CD8-positive, alpha-beta memory T cell (primary cell): Measurements from ENCODE around the gene DZIP3. TPM values are rescaled to one million over a fixed set of nuclear protein-coding genes. Genes with fewer than 3 reads are reported as not detected.
A peak's percentile ranks its signal among the peaks of the same experiment; 100 is the strongest.

Experiments
- CTCF ChIA-PET: fragments of 350-600 bp; sonication (Branson Sonifier 250); formaldehyde crosslinking; loops from one replicate; lab custom pipeline; 2021; ENCODE audit warnings: antibody characterized with exemption; lab: Charles Lee
- POLR2A ChIA-PET: fragments of 350-600 bp; sonication (Branson Sonifier 250); formaldehyde crosslinking; loops from one replicate; lab custom pipeline; 2021; ENCODE audit warnings: antibody characterized with exemption; lab: Charles Lee
- DNase-seq, 5 donors: peaks; one replicate each; pipeline versions ENCODE4 v3.0.0 to v3.0.0-alpha.2; 2020 to 2022; ENCODE audit warnings: mixed read lengths in 1 of 5
- H3K27ac ChIP-seq: one replicate; pipeline ENCODE4 v1.7.0; 2013; ENCODE audit warnings: low read depth, mild to moderate bottlenecking, low read length, moderate library complexity
- H3K27me3 ChIP-seq: 2 replicates; pipeline ENCODE4 v1.7.0; 2013; ENCODE audit warnings: low read length, mild to moderate bottlenecking; ENCODE audit not compliant: insufficient read depth, poor library complexity, severe bottlenecking
- H3K36me3 ChIP-seq: 2 replicates; pipeline ENCODE4 v1.7.0; 2013; ENCODE audit warnings: mild to moderate bottlenecking, low read length, moderate library complexity; ENCODE audit not compliant: insufficient read depth
- H3K4me1 ChIP-seq: 2 replicates; pipeline ENCODE4 v1.7.0; 2013; ENCODE audit warnings: mild to moderate bottlenecking, low read length, moderate library complexity; ENCODE audit not compliant: insufficient read depth
- H3K4me3 ChIP-seq: 2 replicates; pipeline ENCODE4 v1.7.0; 2013; ENCODE audit warnings: mild to moderate bottlenecking, low read length
- H3K9me3 ChIP-seq: 2 replicates; pipeline ENCODE4 v1.7.0; 2013; ENCODE audit warnings: mild to moderate bottlenecking, low read length
- H3K27ac Mint-ChIP-seq, 8 donors: one replicate each; pipeline ENCODE4 v1.8.0; 2020 to 2021; ENCODE audit warnings: mixed read lengths in 8 of 8, mild to moderate bottlenecking in 6 of 8, inconsistent platforms in 3 of 8, moderate library complexity in 3 of 8
- H3K27me3 Mint-ChIP-seq, 2 donors: one replicate each; pipeline ENCODE4 v1.8.0; 2020 to 2021; ENCODE audit warnings: mixed read lengths in 2 of 2, mild to moderate bottlenecking in 1 of 2, moderate library complexity in 1 of 2
- H3K36me3 Mint-ChIP-seq, 3 donors: one replicate each; pipeline ENCODE4 v1.8.0; 2020 to 2021; ENCODE audit warnings: mixed read lengths in 3 of 3, inconsistent platforms in 1 of 3, mild to moderate bottlenecking in 1 of 3
- H3K4me1 Mint-ChIP-seq, 3 donors: one replicate each; pipeline ENCODE4 v1.8.0; 2020 to 2021; ENCODE audit warnings: mixed read lengths in 3 of 3, inconsistent platforms in 1 of 3, mild to moderate bottlenecking in 1 of 3
- H3K4me3 Mint-ChIP-seq, 7 donors: one replicate each; pipeline ENCODE4 v1.8.0; 2020 to 2021; ENCODE audit warnings: mixed read lengths in 7 of 7, mild to moderate bottlenecking in 6 of 7, moderate library complexity in 4 of 7, inconsistent platforms in 2 of 7
- H3K9me3 Mint-ChIP-seq, 5 donors: one replicate each; pipeline ENCODE4 v1.8.0; 2020 to 2022; ENCODE audit warnings: mixed read lengths in 5 of 5, mild to moderate bottlenecking in 3 of 5, moderate library complexity in 2 of 5, inconsistent platforms in 1 of 5
- polyA plus RNA-seq: library from polyadenylated mRNA; unstranded; fragments of 300-500 nt; fragmentation: Illumina TruSeq; gene quantifications from one replicate; pipeline ENCODE4 v1.2.3, GENCODE V29; 2021
- total RNA-seq, 2 experiments: library from RNA; stranded (reverse); gene quantifications; one replicate each; pipeline ENCODE4 v1.2.3, GENCODE V29; 2021

The DZIP3 gene
- total and polyA plus RNA-seq, 3 experiments from 2014 or later: 8.6 to 14.3 (median 10.5) TPM

DNA sequence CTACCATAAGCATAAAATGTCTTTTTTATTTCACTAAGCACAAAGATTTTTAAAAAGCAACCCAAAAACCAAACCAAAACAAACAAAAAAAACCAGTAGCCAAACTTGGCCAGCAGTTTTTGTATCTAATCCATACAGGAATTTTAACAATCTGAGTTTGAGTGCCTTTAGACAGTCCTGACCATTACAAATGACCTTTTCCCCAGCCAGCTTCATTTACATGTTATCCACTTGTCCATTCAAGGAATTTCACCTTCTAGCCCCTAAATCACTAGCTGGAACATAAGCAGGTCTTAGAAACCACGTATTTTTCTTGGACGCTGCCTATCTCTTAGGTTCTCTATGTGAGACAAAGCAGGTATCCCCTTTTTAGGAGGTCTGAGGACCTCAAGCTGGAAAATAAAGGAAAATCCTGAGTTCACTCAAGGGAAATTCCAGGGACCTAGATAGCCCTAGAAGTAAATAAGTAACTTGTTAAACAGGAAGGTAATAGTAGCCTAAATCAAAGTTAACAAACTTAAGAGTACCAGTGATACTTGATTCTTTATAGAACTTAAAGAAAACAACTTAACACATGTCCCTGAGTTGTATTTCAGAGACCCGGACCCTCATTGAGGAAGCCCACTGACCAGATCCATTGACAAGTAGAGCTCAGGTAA is 34.5 kb upstream of the DZIP3 start:
- H3K36me3 ChIP-seq: no peaks in the 10 kb centered on the region

DNA sequence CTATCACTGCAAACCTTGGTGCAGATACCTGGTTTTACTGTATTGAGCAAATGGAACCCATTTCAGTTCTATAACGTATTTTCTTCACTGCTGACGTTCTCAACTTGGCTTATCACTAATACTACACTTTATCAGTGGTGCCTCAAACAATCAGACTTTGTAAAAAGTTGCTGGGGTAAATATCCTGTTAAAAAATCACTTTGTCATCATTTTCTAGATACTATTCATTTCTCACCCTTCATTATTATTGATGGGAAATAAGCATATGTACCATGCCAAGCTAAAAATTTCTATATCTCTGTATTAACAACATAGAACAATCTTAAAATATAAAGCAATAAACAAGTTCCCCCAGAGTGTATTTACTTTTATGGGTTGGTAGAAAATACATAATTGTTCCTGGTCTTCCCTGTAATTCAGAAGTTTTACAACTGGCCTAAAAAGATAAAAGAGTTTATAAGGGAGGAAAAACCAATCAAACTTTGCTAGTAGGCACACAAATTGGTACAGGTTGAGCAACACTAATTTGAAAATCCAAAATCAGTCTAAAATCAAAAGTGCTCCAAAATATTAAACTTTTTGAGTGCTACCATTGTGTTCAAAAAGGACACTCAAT is 33.4 kb upstream of the DZIP3 start:
- peaks cover 0 to 12% (median 3%) of the 10 kb centered on the region in 3 donors for H3K36me3 Mint-ChIP-seq
- DNase-seq: no peak
- no peak overlapping the region for H3K27ac Mint-ChIP-seq
- H3K4me1 Mint-ChIP-seq: peaks cover 9 to 14% (median 11%) of the 10 kb centered on the region in 3 donors
- no peaks in the 10 kb centered on the region for H3K27me3 ChIP-seq
- no peaks in the 10 kb centered on the region for H3K9me3 ChIP-seq
- H3K4me1 ChIP-seq: no peaks in the 10 kb centered on the region
- ChIA-PET CTCF (interaction anchor here (0.6 kb wide), 1 partner anchor 14 kb away, joined by 3 read pairs; no protein-coding TSS in a partner anchor), POLR2A (no interaction called here)
- no peaks in the 10 kb centered on the region for H3K9me3 Mint-ChIP-seq
- no peaks in the 10 kb centered on the region for H3K36me3 ChIP-seq
- no peak overlapping the region for H3K27ac ChIP-seq
- no peak overlapping the region for H3K4me3 Mint-ChIP-seq
- H3K27me3 Mint-ChIP-seq: no peaks in the 10 kb centered on the region
- no peak overlapping the region for H3K4me3 ChIP-seq

More for the DNA sequence above, 34.5 kb upstream of the DZIP3 start:
- Mint-ChIP-seq H3K9me3 (no peaks in the 10 kb centered on the region), H3K27ac (peak overlapping the region in 1 of 8 donors; percentile 48), H3K4me3 (no peak overlapping the region), H3K4me1 (peaks cover 9 to 14% (median 11%) of the 10 kb centered on the region in 3 donors), H3K27me3 (no peaks in the 10 kb centered on the region), H3K36me3 (peaks cover 0 to 9% (median 0%) of the 10 kb centered on the region in 3 donors)
- no peaks in the 10 kb centered on the region for H3K4me1 ChIP-seq
- H3K4me3 ChIP-seq: no peak overlapping the region
- no peak for DNase-seq
- H3K27me3 ChIP-seq: no peaks in the 10 kb centered on the region
- POLR2A ChIA-PET: no interaction called here
- no peaks in the 10 kb centered on the region for H3K9me3 ChIP-seq
- H3K27ac ChIP-seq: no peak overlapping the region
- CTCF ChIA-PET: no interaction called here

DNA sequence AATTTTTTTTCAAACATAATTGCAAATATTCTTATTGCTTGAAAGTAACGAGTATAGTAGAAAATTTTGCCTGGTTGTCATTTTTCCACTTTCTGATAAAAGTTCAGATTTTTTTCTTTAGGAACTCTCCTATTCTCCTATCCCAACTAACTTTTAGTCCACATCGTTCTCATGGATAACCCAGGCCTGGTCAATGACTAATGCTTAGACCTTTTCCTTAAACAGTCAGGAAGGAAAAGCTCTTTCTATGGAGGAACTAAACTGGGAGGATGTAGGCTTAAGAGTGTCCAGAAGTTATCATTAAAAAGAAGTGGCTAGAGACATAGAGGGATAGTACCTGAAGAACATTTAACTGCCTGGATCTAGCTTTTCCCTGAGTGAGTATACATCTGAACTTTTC is 27.0 kb upstream of the DZIP3 start:
- Histone ChIP-seq H3K36me3 (no peaks in the 10 kb centered on the region), H3K4me3 (no peak overlapping the region), H3K9me3 (no peaks in the 10 kb centered on the region), H3K27me3 (no peaks in the 10 kb centered on the region), H3K27ac (no peak overlapping the region), H3K4me1 (no peaks in the 10 kb centered on the region)
- Mint-ChIP-seq H3K36me3 (peaks cover 0 to 12% (median 8%) of the 10 kb centered on the region in 3 donors), H3K4me1 (peaks cover 0 to 13% (median 11%) of the 10 kb centered on the region in 3 donors), H3K27ac (peak overlapping the region in 1 of 8 donors; percentile 16), H3K9me3 (no peaks in the 10 kb centered on the region), H3K4me3 (no peak overlapping the region), H3K27me3 (no peaks in the 10 kb centered on the region)
- DNase-seq: no peak
- ChIA-PET POLR2A (no interaction called here), CTCF (interaction anchor here (1.0 kb wide), 1 partner anchor 10 kb away, joined by 3 read pairs; no protein-coding TSS in a partner anchor)

DNA sequence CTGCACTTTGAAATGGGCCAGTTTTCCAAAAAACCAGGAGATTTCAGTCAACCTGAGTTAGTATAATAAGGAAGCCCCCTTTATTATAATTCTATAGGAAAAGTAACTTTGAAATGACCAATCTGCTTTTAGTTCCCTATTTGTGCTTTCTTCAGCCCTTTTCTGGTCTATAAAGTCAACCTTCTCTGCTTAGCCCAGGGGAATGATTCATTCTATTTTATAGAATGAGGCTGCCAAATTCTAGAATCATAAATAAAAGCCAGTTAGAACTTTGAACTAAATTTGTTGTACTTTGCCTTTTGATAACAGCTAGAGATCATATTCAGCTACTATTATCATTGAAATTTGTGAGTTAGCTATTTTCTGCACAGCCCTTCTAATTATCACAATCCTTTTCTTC is 25.0 kb upstream of the DZIP3 start:
- H3K36me3 Mint-ChIP-seq: peaks cover 0 to 10% (median 4%) of the 10 kb centered on the region in 3 donors
- no peaks in the 10 kb centered on the region for H3K9me3 ChIP-seq
- H3K27ac Mint-ChIP-seq: peak overlapping the region in 1 of 8 donors; percentile 19
- ChIA-PET POLR2A (interaction anchor here (1.1 kb wide), 1 partner anchor 25 kb away, joined by 3 read pairs; the partner anchor contains the start of genes CIP2A and DZIP3), CTCF (no interaction called here)
- H3K36me3 ChIP-seq: no peaks in the 10 kb centered on the region
- H3K27ac ChIP-seq: no peak overlapping the region
- no peak overlapping the region for H3K4me3 Mint-ChIP-seq
- no peak for DNase-seq
- no peaks in the 10 kb centered on the region for H3K4me1 ChIP-seq
- H3K4me1 Mint-ChIP-seq: peaks cover 0 to 13% (median 11%) of the 10 kb centered on the region in 3 donors
- no peaks in the 10 kb centered on the region for H3K9me3 Mint-ChIP-seq
- H3K27me3 Mint-ChIP-seq: no peaks in the 10 kb centered on the region
- no peaks in the 10 kb centered on the region for H3K27me3 ChIP-seq
- no peak overlapping the region for H3K4me3 ChIP-seq

DNA sequence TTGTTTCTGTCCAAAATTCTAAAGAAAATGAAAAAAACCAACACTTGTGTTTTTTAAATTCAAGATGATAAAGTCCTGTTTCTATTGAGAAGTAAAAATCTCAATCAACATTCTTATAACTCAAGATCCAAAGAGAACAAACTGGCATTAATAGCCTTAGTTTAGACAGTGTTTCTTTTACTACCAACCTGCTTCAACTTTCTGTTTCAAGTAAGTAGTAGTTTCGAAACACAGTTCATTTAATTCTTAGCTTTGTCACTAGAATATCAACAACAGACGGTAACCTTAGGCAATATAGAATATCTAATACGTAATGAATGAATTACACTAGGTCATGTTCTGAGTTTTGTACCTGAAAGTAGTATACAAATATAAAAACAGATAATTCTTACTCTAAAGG is 24.0 kb upstream of the DZIP3 start:
- H3K4me3 ChIP-seq: no peak overlapping the region
- no peaks in the 10 kb centered on the region for H3K27me3 Mint-ChIP-seq

DNA sequence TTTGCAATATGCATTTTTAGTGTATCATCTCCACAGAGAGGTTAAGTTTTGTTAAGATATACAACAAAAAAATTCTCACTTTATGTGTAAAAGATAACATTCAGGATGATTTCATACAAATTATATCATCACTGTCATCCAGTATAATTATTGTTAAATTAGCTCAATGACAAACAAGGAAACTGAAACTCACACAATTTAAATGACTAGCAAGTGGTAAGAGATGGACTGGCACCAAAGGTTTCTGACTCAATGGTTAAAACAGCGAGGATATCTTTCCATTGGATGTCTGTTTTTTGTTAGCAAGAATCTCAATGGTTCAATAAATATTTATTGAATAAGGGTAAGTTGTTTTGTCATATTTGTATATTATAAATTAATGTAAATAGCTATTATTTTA is 22.9 kb upstream of the DZIP3 start:
- H3K4me3 Mint-ChIP-seq: no peak overlapping the region
- ChIA-PET CTCF (no interaction called here), POLR2A (interaction anchor here (0.6 kb wide), 1 partner anchor 14 kb away, joined by 3 read pairs; no protein-coding TSS in a partner anchor)
- no peaks in the 10 kb centered on the region for H3K9me3 ChIP-seq
- no peaks in the 10 kb centered on the region for H3K36me3 ChIP-seq
- no peak overlapping the region for H3K27ac ChIP-seq
- no peak for DNase-seq
- H3K4me1 Mint-ChIP-seq: peaks cover 0 to 13% (median 11%) of the 10 kb centered on the region in 3 donors
- H3K27me3 Mint-ChIP-seq: no peaks in the 10 kb centered on the region
- no peak overlapping the region for H3K4me3 ChIP-seq
- no peak overlapping the region for H3K27ac Mint-ChIP-seq
- H3K27me3 ChIP-seq: no peaks in the 10 kb centered on the region
- peaks cover 0 to 5% (median 0%) of the 10 kb centered on the region in 3 donors for H3K36me3 Mint-ChIP-seq
- H3K4me1 ChIP-seq: no peaks in the 10 kb centered on the region
- no peaks in the 10 kb centered on the region for H3K9me3 Mint-ChIP-seq

More for the DNA sequence above, 24.0 kb upstream of the DZIP3 start:
- H3K4me1 Mint-ChIP-seq: peaks cover 0 to 13% (median 11%) of the 10 kb centered on the region in 3 donors
- H3K36me3 Mint-ChIP-seq: peaks cover 0 to 8% (median 4%) of the 10 kb centered on the region in 3 donors
- H3K4me3 Mint-ChIP-seq: no peak overlapping the region
- H3K27ac ChIP-seq: no peak overlapping the region
- ChIA-PET POLR2A (no interaction called here), CTCF (interaction anchor here (1.0 kb wide), 1 partner anchor 350 kb away, joined by 3 read pairs; no protein-coding TSS in a partner anchor)
- H3K9me3 ChIP-seq: no peaks in the 10 kb centered on the region
- H3K9me3 Mint-ChIP-seq: no peaks in the 10 kb centered on the region
- H3K27ac Mint-ChIP-seq: no peak overlapping the region
- no peak for DNase-seq
- no peaks in the 10 kb centered on the region for H3K36me3 ChIP-seq
- no peaks in the 10 kb centered on the region for H3K4me1 ChIP-seq
- H3K27me3 ChIP-seq: no peaks in the 10 kb centered on the region

DNA sequence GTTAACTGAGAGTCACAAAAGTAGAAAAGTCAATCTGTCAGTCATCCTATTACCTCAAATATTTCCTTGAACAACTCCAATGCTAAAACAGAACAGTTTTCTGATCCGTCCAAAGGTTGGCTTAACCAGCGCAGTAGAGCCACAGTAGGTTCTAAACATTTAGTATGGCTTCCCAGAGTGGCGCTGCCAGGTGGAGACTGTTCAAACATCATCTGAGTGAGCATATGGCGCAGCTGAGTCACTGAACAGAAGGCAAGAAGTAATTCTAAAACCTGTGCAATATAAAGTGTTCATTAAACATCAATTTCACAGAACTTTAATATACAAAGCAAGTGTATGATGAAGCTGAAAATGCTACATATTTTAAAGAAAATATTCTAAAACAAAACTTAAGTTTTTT is 20.2 kb upstream of the DZIP3 start:
- no peak overlapping the region for H3K4me3 ChIP-seq
- H3K9me3 Mint-ChIP-seq: peaks cover 0 to 2% (median 0%) of the 10 kb centered on the region in 5 donors
- H3K27me3 ChIP-seq: no peaks in the 10 kb centered on the region
- no peak overlapping the region for H3K27ac ChIP-seq
- no peaks in the 10 kb centered on the region for H3K9me3 ChIP-seq
- H3K36me3 Mint-ChIP-seq: peaks cover 9 to 12% (median 11%) of the 10 kb centered on the region in 3 donors
- H3K4me1 ChIP-seq: no peaks in the 10 kb centered on the region
- ChIA-PET CTCF (no interaction called here), POLR2A (no interaction called here)
- no peaks in the 10 kb centered on the region for H3K36me3 ChIP-seq
- no peak for DNase-seq
- peaks cover 0 to 13% (median 8%) of the 10 kb centered on the region in 3 donors for H3K4me1 Mint-ChIP-seq
- no peaks in the 10 kb centered on the region for H3K27me3 Mint-ChIP-seq
- H3K27ac Mint-ChIP-seq: no peak overlapping the region
- no peak overlapping the region for H3K4me3 Mint-ChIP-seq

DNA sequence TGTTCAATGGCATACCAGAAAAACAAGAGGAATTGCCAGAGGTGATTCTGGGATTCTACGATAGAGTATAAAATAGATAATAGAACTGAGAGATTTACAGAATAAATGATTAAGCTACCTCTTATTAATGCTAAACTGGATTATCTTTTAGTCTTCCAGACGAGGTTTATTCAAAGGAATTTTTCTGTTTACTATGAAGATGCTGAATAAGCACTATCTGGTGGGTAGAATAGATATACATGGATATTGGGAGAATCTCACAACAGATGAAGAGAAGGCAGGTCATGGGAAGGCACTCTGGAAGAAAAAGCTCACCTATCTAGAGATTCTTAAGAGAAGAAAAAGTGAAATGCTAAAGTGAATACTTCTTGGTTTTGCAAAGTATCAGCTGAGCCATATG is 11.5 kb upstream of the DZIP3 start:
- no peak for DNase-seq
- no peaks in the 10 kb centered on the region for H3K9me3 Mint-ChIP-seq
- no peak overlapping the region for H3K4me3 Mint-ChIP-seq
- peaks cover 0 to 18% (median 0%) of the 10 kb centered on the region in 3 donors for H3K4me1 Mint-ChIP-seq
- POLR2A ChIA-PET: interaction anchor here (1.2 kb wide), 1 partner anchor 11 kb away, joined by 5 read pairs; the partner anchor contains the start of genes CIP2A and DZIP3
- H3K4me1 ChIP-seq: no peaks in the 10 kb centered on the region
- no peaks in the 10 kb centered on the region for H3K9me3 ChIP-seq
- H3K27me3 ChIP-seq: no peaks in the 10 kb centered on the region
- H3K36me3 Mint-ChIP-seq: peaks cover 2 to 10% (median 5%) of the 10 kb centered on the region in 3 donors
- H3K4me3 ChIP-seq: no peak overlapping the region
- H3K36me3 ChIP-seq: no peaks in the 10 kb centered on the region
- CTCF ChIA-PET: interaction anchor here (0.9 kb wide), 1 partner anchor 10 kb away, joined by 3 read pairs; no protein-coding TSS in a partner anchor
- H3K27ac Mint-ChIP-seq: no peak overlapping the region
- H3K27me3 Mint-ChIP-seq: no peaks in the 10 kb centered on the region
- H3K27ac ChIP-seq: no peak overlapping the region
